Duodenal mucosa (tissue), 2 donors: ENCODE data around the gene NBPF15.
"Not testable (repeated sequence)": the region's sequence is repeated elsewhere in the genome, so short reads cannot be mapped to it uniquely, and the experiment has no call there.

Experiments used
- H3K27ac ChIP-seq: one replicate; pipeline ENCODE4 v1.7.0; 2013; ENCODE audit warnings: low read depth, low read length
- H3K27me3 ChIP-seq, 2 donors: one replicate each; pipeline ENCODE4 v1.7.0; 2013; ENCODE audit warnings: low read length in 2 of 2, control low read depth in 1 of 2; ENCODE audit not compliant: insufficient read depth in 2 of 2, control insufficient read depth in 1 of 2
- H3K36me3 ChIP-seq, 2 donors: one replicate each; pipeline ENCODE4 v1.7.0; 2013; ENCODE audit warnings: low read length in 2 of 2, control low read depth in 1 of 2; ENCODE audit not compliant: insufficient read depth in 2 of 2, control insufficient read depth in 1 of 2
- H3K4me1 ChIP-seq, 2 donors: one replicate each; pipeline ENCODE4 v1.7.0; 2013; ENCODE audit warnings: low read length in 2 of 2, control low read depth in 1 of 2; ENCODE audit not compliant: insufficient read depth in 2 of 2, control insufficient read depth in 1 of 2
- H3K4me3 ChIP-seq, 2 donors: one replicate each; pipeline ENCODE4 v1.7.0; 2013; ENCODE audit warnings: low read length in 2 of 2, low read depth in 1 of 2
- H3K9ac ChIP-seq, 2 donors: one replicate each; pipeline ENCODE4 v1.7.0; 2013; ENCODE audit warnings: low read length in 2 of 2, low read depth in 1 of 2
- H3K9me3 ChIP-seq, 2 donors: one replicate each; pipeline ENCODE4 v1.7.0; 2013; ENCODE audit warnings: low read length in 2 of 2, control low read depth in 1 of 2; ENCODE audit not compliant: control insufficient read depth in 1 of 2

NBPF15 gene

GRCh38 chr1:144461136-144461759 is at the start of gene NBPF15:
NBPF15 (minus strand) TSS chr1:144461669; CDS start chr1:144440003, 21,666 bp downstream.
- H3K9ac ChIP-seq, H3K27ac ChIP-seq, H3K4me1 ChIP-seq: not testable (repeated sequence)

DNA sequence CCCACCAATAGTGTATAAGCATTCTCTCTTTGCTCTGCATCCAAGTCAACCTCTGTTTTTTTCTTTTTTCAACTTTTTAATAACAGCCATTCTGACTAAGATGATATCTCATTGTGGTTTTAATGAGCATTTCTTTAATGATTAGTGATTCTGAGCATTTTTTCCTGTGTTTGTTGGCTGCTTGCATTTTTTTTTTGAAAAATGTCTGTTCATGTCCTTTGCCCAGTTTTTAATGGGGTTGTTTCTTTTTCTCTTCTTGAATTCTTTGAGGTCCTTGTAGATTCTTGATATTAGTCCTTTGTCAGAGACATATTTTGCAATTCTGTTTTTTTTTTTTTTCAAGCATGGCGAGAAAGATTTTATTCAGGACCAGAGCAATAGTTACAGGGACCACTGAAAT is 35.0 kb upstream of the NBPF15 start:
- H3K27me3 ChIP-seq, H3K9me3 ChIP-seq, H3K27ac ChIP-seq, H3K9ac ChIP-seq, H3K4me3 ChIP-seq, H3K36me3 ChIP-seq, H3K4me1 ChIP-seq: not testable (repeated sequence)

More at GRCh38 chr1:144461136-144461759, at the start of gene NBPF15:
- H3K4me3 ChIP-seq, result peak within 1 kb of the TSS; percentile 29 to 68
- not testable (repeated sequence) for H3K9me3 ChIP-seq, H3K36me3 ChIP-seq, H3K27me3 ChIP-seq

DNA sequence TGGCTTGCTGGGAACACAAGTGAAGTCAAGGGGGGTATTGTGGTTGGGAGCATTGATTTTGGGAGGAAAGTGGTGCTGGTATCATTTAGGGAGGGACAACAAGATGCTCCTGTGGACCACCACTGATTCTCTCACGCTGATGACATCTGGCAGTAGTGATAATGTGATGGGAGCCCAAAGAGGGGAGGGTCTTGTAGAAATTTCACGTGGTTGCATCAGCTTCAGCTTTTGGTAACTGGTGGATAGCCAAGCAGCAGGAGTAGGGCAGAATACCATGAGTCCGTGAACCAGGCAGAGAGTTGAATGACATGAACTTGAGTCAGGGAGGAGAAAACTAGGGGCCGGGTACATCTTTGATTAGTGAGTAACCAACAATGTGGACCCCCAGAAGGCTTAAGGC is 32.7 kb upstream of the NBPF15 start:
- H3K9ac ChIP-seq, H3K27ac ChIP-seq: not testable (repeated sequence)

GRCh38 chr1:144490394-144490793 is 28.9 kb upstream of the NBPF15 start:
- not testable (repeated sequence) for H3K27ac ChIP-seq, H3K27me3 ChIP-seq, H3K4me3 ChIP-seq, H3K4me1 ChIP-seq, H3K36me3 ChIP-seq, H3K9me3 ChIP-seq, H3K9ac ChIP-seq

More for the DNA sequence above, 32.7 kb upstream of the NBPF15 start:
- H3K4me1 ChIP-seq, H3K36me3 ChIP-seq, H3K4me3 ChIP-seq, H3K27me3 ChIP-seq, H3K9me3 ChIP-seq: not testable (repeated sequence)

GRCh38 chr1:144487002-144487401 is 25.5 kb upstream of the NBPF15 start:
- not testable (repeated sequence) for H3K27me3 ChIP-seq, H3K36me3 ChIP-seq, H3K4me3 ChIP-seq, H3K9me3 ChIP-seq, H3K9ac ChIP-seq, H3K4me1 ChIP-seq, H3K27ac ChIP-seq

DNA sequence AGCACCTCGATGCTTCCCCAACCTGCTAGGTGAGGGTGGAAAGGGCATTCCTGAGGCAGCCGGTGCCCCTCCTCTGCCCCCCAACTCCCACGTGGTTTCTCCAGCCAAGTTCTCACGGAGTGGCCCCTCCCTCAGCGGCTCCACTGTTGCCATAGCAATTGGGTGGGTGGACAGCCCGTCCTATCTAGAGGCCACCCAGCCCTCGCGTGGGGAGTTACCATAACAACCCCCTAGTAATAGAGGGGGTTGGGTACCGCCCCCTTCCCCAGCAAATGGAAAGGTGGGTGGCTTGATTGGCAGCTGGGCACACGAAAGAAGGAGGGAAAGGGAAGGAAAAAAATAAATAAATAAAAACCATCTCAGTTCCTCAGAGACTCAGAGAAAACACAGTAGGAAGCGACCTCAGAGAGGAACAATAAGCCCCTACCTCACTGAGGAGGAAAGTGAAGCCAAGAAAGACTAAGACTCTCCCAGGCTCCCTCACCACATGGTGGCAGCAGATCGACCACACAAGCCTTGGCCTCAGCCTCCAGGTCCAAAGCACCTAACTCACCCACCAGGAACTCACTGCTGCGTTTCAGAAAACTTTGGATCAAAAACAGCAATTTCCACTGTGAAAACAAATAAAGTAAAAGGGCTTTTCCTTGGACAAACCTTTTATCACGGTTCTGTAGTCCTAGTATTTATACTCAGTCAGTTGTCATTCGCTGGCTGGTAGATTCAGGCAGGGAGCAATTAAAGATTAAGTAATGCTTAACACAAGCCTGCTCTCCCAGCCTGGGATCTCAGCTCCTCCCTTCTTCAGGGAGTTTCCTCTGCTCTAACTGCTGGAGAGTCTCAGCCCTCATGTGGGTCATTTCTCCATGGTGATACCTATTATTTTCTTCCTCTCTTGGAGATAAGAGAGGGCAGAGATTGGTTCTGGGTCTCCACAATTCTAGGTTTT is 23.9 kb upstream of the NBPF15 start:
- not testable (repeated sequence) for H3K36me3 ChIP-seq, H3K4me3 ChIP-seq, H3K9ac ChIP-seq, H3K4me1 ChIP-seq, H3K9me3 ChIP-seq, H3K27ac ChIP-seq, H3K27me3 ChIP-seq

- not testable (repeated sequence) for H3K36me3 ChIP-seq, H3K9ac ChIP-seq, H3K4me1 ChIP-seq, H3K27ac ChIP-seq, H3K27me3 ChIP-seq, H3K9me3 ChIP-seq, H3K4me3 ChIP-seq
Measured at GRCh38 chr1:144473897-144474296, 12.4 kb upstream of the NBPF15 start.

GRCh38 chr1:144471434-144471833 is 10.0 kb upstream of the NBPF15 start:
- not testable (repeated sequence) for H3K36me3 ChIP-seq, H3K9ac ChIP-seq, H3K27ac ChIP-seq, H3K27me3 ChIP-seq, H3K4me1 ChIP-seq, H3K9me3 ChIP-seq, H3K4me3 ChIP-seq

DNA sequence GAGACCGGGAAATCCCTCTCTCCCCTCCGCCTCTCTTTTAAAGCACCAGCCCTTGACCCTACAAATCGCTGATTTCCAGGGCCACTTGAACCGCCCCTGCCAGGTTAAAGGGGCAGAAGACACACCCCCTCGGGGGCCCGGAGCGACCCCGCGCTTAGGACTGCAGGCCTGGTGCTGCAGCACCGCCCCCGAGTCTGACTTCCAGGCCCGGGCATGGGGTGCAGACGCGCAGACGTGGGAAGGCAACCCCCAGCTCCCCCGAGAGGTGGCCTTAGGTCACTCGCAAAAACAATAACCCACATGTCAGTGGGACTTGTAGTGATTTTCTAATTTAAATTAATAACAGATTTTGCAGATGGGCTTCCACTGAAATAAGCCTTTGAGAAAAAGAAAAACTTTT is 309 bp upstream of the NBPF15 start:
- peak overlapping the region in 1 of 2 donors; percentile 29 for H3K4me3 ChIP-seq
- H3K27me3 ChIP-seq, H3K36me3 ChIP-seq, H3K9me3 ChIP-seq, H3K4me1 ChIP-seq, H3K9ac ChIP-seq, H3K27ac ChIP-seq: not testable (repeated sequence)

- peak overlapping the region in 1 of 2 donors; percentile 68 for H3K4me3 ChIP-seq
- not testable (repeated sequence) for H3K4me1 ChIP-seq, H3K9ac ChIP-seq, H3K36me3 ChIP-seq, H3K9me3 ChIP-seq, H3K27ac ChIP-seq, H3K27me3 ChIP-seq
Measured at GRCh38 chr1:144460686-144461085, 783 bp downstream of the NBPF15 start.
